Measurements from ENCODE around the gene YPEL2.
A peak's percentile ranks its signal among the peaks of the same experiment; 100 is the strongest.

YPEL2 gene

GRCh38 chr17:59331929-59332748 is 684 bp downstream of the YPEL2 start (continued):
- no peak for TF ChIP-seq INSM2 (tag by site-specific recombination; IDR thresholded peaks at IDR 0.05)
- no peak for TF ChIP-seq ZNF433 (tag by site-specific recombination; IDR thresholded peaks at IDR 0.05; ENCODE audit: low read depth)
- TF ChIP-seq ZNF280D (tag by site-specific recombination; IDR thresholded peaks at IDR 0.05) = no peak
- no peak for TF ChIP-seq ZNF513 (tag by site-specific recombination; IDR thresholded peaks at IDR 0.05)
- no peak for TF ChIP-seq ZBTB6 (tag by site-specific recombination; IDR thresholded peaks at IDR 0.05)
- no peak for TF ChIP-seq HOXC10 (CRISPR knock-in tag; IDR thresholded peaks at IDR 0.05)
- TF ChIP-seq PRDM2 (tag by site-specific recombination; IDR thresholded peaks at IDR 0.05; ENCODE audit: borderline replicate concordance) = 0 out of 2 replicates have a peak, but pooled peaks have one; percentile 52
- peak; percentile 66 for TF ChIP-seq SP3 (tag by site-specific recombination; IDR thresholded peaks at IDR 0.05)
- no peak for TF ChIP-seq ZFP3 (tag by site-specific recombination; IDR thresholded peaks at IDR 0.05; ENCODE audit: low read depth)
- TF ChIP-seq ZNF830 (tag by site-specific recombination; IDR thresholded peaks at IDR 0.05; ENCODE audit: low read depth) = no peak
- no peak for TF ChIP-seq ZNF148 (tag by site-specific recombination; IDR thresholded peaks at IDR 0.05; ENCODE audit: borderline replicate concordance)
- no peak for TF ChIP-seq ZNF585B (tag by site-specific recombination; IDR thresholded peaks at IDR 0.05)
- no peak for TF ChIP-seq ZNF2 (tag by site-specific recombination; IDR thresholded peaks at IDR 0.05)
- no peak for TF ChIP-seq ELK4 (IDR thresholded peaks at IDR 0.05; ENCODE audit: borderline replicate concordance, low read depth, low read length)
- TF ChIP-seq PRDM1 (tag by site-specific recombination; IDR thresholded peaks at IDR 0.05) = no peak
- TF ChIP-seq ZNF701 (tag by site-specific recombination; IDR thresholded peaks at IDR 0.05) = no peak
- TF ChIP-seq ZBTB44 (tag by site-specific recombination; IDR thresholded peaks at IDR 0.05) = no peak
- TF ChIP-seq ZNF354C (tag by site-specific recombination; IDR thresholded peaks at IDR 0.05; ENCODE audit: borderline replicate concordance, low read depth) = no peak
- TF ChIP-seq GLIS1 (tag by site-specific recombination; IDR thresholded peaks at IDR 0.05) = peak; percentile 79

Data from HEK293 (cell line).